ENCODE measurements around the gene SYAP1. TPM values are rescaled to one million over a fixed set of nuclear protein-coding genes. Genes with fewer than 3 reads are reported as not detected.

The SYAP1 gene
- total RNA-seq, 1 donor from 2014 or later: 23.4 TPM

DNA sequence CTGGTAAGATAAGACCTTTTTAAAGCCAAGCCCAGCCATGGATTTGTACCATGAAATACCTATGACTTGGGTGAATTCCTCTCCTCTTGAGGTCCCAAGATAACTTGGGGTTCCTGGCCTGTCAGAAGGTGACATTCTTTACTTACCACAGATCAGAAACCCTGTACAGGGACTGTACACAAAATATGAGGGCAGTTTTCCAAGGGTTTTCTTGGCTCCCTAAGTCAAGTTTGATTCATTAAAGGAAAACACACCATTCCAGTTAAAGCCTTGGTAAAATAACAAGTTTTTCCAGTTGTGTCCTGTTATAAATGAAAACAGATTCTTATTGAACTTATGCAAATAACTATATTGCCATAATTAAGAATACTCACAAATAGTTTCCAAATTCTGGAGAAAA is 8.2 kb downstream of the SYAP1 start:
- no peaks in the 10 kb centered on the region for H3K36me3 ChIP-seq (ENCODE audit: control insufficient read depth, insufficient read depth, low read length)
- H3K27me3 ChIP-seq (ENCODE audit: control insufficient read depth, insufficient read depth, low read length): no peaks in the 10 kb centered on the region
- H3K4me3 ChIP-seq (ENCODE audit: low read depth, low read length): no peak overlapping the region
- TF ChIP-seq, protein P1, sequence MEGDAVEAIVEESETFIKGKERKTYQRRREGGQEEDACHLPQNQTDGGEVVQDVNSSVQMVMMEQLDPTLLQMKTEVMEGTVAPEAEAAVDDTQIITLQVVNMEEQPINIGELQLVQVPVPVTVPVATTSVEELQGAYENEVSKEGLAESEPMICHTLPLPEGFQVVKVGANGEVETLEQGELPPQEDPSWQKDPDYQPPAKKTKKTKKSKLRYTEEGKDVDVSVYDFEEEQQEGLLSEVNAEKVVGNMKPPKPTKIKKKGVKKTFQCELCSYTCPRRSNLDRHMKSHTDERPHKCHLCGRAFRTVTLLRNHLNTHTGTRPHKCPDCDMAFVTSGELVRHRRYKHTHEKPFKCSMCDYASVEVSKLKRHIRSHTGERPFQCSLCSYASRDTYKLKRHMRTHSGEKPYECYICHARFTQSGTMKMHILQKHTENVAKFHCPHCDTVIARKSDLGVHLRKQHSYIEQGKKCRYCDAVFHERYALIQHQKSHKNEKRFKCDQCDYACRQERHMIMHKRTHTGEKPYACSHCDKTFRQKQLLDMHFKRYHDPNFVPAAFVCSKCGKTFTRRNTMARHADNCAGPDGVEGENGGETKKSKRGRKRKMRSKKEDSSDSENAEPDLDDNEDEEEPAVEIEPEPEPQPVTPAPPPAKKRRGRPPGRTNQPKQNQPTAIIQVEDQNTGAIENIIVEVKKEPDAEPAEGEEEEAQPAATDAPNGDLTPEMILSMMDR (IDR thresholded peaks at IDR 0.05; ENCODE audit: insufficient read depth, low read length, poor library complexity, severe bottlenecking): no peak
- no peak for DNase-seq (ENCODE audit: low read depth)

DNA sequence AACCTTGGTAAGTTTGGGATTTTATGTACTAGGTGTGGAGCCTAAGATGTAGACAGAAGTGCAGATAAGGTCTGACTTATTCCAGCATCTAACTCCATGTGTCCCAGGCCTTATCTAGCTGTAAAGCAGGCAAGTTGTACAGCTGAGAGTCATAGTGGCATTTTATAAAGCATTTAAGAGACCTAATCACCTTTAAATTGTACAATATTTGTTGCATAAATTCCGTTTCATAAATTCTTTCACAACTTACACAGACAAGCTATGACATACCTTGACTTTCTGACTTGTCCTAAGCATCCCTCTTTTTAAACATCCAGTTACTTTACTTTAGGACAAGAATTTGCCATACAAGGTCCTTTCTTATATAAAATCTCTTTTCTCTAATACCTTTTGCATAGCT is 11.0 kb downstream of the SYAP1 start:
- no peaks in the 10 kb centered on the region for H3K36me3 ChIP-seq (ENCODE audit: control insufficient read depth, insufficient read depth, low read length)
- no peak for DNase-seq (ENCODE audit: low read depth)
- no peak overlapping the region for H3K4me3 ChIP-seq (ENCODE audit: low read depth, low read length)
- H3K27me3 ChIP-seq (ENCODE audit: control insufficient read depth, insufficient read depth, low read length): no peaks in the 10 kb centered on the region
- TF ChIP-seq, protein P1 (IDR thresholded peaks at IDR 0.05; ENCODE audit: insufficient read depth, low read length, poor library complexity, severe bottlenecking): no peak

DNA sequence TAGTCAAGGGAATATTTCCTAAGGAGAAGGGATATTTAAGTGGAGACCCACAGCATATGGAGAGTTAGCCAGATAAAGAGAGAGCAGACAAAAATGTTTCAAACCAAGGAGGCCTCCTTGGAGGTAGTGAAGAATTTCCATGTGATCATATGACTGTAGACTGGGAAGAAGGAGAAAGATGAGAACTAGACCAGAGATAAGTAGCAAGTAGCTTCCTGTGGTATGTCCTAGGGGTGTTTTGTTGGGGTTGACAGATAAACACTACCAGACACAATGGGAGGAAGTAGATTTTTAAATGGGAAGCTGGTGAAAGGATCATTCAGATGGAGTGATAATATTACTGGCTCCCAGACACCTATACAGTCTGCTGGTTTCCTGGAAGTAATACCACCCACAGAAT is 13.6 kb downstream of the SYAP1 start:
- TF ChIP-seq, protein P1 (IDR thresholded peaks at IDR 0.05; ENCODE audit: insufficient read depth, low read length, poor library complexity, severe bottlenecking): no peak

DNA sequence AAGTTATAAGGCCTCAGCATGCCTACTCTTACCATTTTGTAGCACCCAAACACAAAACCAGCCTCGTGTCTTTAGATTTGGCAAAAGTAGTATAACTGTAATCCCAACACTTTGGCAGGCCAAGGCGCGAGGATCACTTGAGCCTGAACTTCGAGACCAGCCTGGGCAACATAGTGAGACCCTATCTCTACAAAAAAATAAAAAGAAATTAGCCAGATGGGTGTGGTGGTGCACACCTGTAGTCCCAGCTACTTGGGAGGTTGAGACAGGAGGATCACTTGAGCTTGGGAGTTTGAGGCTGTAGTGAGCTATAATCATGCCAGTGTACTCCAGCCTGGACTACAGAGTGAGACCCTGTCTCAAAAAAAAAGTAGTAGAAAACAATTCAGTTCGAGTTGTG is 17.6 kb downstream of the SYAP1 start:
- TF ChIP-seq, protein P1 (IDR thresholded peaks at IDR 0.05; ENCODE audit: insufficient read depth, low read length, poor library complexity, severe bottlenecking): no peak
- H3K36me3 ChIP-seq (ENCODE audit: control insufficient read depth, insufficient read depth, low read length): no peaks in the 10 kb centered on the region
- H3K4me3 ChIP-seq (ENCODE audit: low read depth, low read length): no peak overlapping the region
- DNase-seq (ENCODE audit: low read depth): no peak
- no peaks in the 10 kb centered on the region for H3K27me3 ChIP-seq (ENCODE audit: control insufficient read depth, insufficient read depth, low read length)

More for the DNA sequence above, 13.6 kb downstream of the SYAP1 start:
- no peaks in the 10 kb centered on the region for H3K27me3 ChIP-seq (ENCODE audit: control insufficient read depth, insufficient read depth, low read length)
- no peak overlapping the region for H3K4me3 ChIP-seq (ENCODE audit: low read depth, low read length)
- H3K36me3 ChIP-seq (ENCODE audit: control insufficient read depth, insufficient read depth, low read length): no peaks in the 10 kb centered on the region
- no peak for DNase-seq (ENCODE audit: low read depth)

DNA sequence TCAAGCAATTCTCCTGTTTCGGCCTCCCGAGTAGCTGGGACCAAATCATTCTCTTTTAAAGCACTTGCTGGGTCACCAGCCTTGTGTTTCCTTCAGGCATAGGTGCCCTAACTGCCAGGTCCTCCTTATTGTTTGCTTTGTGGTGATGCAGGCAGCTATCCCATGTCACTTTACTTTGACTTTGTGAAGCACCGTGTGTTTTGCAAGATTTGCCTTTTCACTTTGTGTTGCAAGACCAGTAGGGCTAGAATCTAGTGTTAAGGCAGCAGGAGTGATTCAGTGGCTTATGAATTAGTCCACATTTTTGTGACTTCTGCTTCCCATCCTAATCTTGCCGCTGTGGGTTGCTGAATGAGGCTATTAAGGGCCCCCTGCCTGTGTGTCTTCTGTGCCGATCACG is 20.2 kb downstream of the SYAP1 start:
- no peaks in the 10 kb centered on the region for H3K27me3 ChIP-seq (ENCODE audit: control insufficient read depth, insufficient read depth, low read length)
- DNase-seq (ENCODE audit: low read depth): no peak
- no peak overlapping the region for H3K4me3 ChIP-seq (ENCODE audit: low read depth, low read length)
- H3K36me3 ChIP-seq (ENCODE audit: control insufficient read depth, insufficient read depth, low read length): no peaks in the 10 kb centered on the region
- TF ChIP-seq, protein P1 (IDR thresholded peaks at IDR 0.05; ENCODE audit: insufficient read depth, low read length, poor library complexity, severe bottlenecking): no peak

DNA sequence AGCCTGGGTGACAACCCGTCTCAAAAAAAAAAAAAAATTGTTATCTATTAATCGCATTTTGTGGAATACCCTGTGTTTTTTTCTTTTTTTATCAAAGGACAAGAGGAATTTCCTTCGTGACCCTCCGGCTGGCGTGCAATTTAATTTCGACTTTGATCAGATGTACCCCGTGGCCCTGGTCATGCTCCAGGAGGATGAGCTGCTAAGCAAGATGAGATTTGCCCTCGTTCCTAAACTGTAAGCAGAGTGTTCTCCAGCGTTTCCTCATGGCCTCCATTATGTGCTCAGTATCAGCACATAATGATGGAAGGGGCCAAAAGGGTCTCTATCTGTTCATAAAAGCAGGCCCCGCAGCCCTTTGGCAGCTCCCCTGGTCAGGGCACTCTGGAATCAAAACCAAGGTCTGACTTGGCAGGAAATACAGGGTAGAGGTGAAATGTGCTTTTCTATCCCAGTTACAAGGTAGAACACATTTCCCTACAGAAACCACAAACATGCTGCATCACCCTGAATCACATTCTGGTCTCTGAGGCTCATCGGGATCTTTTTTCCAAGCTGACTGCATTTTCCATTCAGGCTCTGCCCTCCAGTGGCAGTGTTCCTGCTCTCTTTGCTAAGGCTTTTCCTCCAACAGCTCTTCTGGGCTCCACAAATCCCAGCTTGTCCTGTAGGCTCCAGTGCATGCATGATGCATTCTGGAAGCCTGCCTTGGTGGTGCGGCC is 24.4 kb downstream of the SYAP1 start:
- TF ChIP-seq, protein P1 (IDR thresholded peaks at IDR 0.05; ENCODE audit: insufficient read depth, low read length, poor library complexity, severe bottlenecking): peak; percentile 43
- peaks cover 5% of the 10 kb centered on the region for H3K36me3 ChIP-seq (ENCODE audit: control insufficient read depth, insufficient read depth, low read length)
- no peaks in the 10 kb centered on the region for H3K27me3 ChIP-seq (ENCODE audit: control insufficient read depth, insufficient read depth, low read length)
- no peak overlapping the region for H3K4me3 ChIP-seq (ENCODE audit: low read depth, low read length)
- DNase-seq (ENCODE audit: low read depth): peak; percentile 61
